Activated naive CD8-positive, alpha-beta T cell treated with anti-CD3 and anti-CD28 coated beads for 36 hours (primary cell): ENCODE data around the gene VPS39. TPM values are rescaled to one million over a fixed set of nuclear protein-coding genes. Genes with fewer than 3 reads are reported as not detected.

Experiments used
- DNase-seq: peaks from one replicate; pipeline ENCODE4 v3.0.0; 2021
- H3K27ac Mint-ChIP-seq: one replicate; pipeline ENCODE4 v1.8.0; 2022; ENCODE audit warnings: mild to moderate bottlenecking, moderate library complexity, mixed read lengths
- H3K27me3 Mint-ChIP-seq: one replicate; pipeline ENCODE4 v1.8.0; 2022; ENCODE audit warnings: mild to moderate bottlenecking, mixed read lengths
- H3K36me3 Mint-ChIP-seq: one replicate; pipeline ENCODE4 v1.8.0; 2021; ENCODE audit warnings: mild to moderate bottlenecking, mixed read lengths
- H3K4me1 Mint-ChIP-seq: one replicate; pipeline ENCODE4 v1.8.0; 2021; ENCODE audit warnings: mixed read lengths
- H3K4me3 Mint-ChIP-seq: one replicate; pipeline ENCODE4 v1.8.0; 2022; ENCODE audit warnings: mild to moderate bottlenecking, moderate library complexity, mixed read lengths
- H3K9me3 Mint-ChIP-seq: one replicate; pipeline ENCODE4 v1.8.0; 2022; ENCODE audit warnings: mixed read lengths
- total RNA-seq, 2 experiments: library from RNA; stranded (reverse); gene quantifications; one replicate each; pipeline ENCODE4 v1.2.3, GENCODE V29; 2021

VPS39 gene
- total RNA-seq, 2 experiments from 2014 or later = 43.3 to 44.2 TPM

DNA sequence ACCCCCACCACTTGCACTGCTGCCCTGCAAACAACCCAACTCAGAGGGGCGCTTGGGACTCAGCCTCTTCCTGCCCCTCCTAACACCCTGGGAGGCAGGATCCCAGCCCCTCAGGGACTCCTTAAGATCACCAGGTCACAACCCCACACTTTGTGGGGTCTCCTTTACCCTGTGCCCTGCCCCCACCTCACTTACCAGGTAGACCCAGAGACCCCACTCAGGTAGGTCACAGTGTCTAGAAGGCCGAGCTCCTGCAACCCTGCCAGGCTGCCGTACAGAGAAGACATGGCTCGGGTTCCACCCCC lies 60.7 kb downstream of the VPS39 start:
- Mint-ChIP-seq H3K4me3 (no peak overlapping the region), H3K36me3 (no peaks in the 10 kb centered on the region), H3K27me3 (no peaks in the 10 kb centered on the region), H3K9me3 (no peaks in the 10 kb centered on the region), H3K4me1 (no peaks in the 10 kb centered on the region), H3K27ac (no peak overlapping the region)
- DNase-seq = no peak

GRCh38 chr15:42146551-42147430 lies 61.3 kb downstream of the VPS39 start:
- Mint-ChIP-seq H3K36me3 (no peaks in the 10 kb centered on the region), H3K27me3 (no peaks in the 10 kb centered on the region), H3K4me1 (no peaks in the 10 kb centered on the region), H3K4me3 (no peak overlapping the region), H3K27ac (no peak overlapping the region), H3K9me3 (no peaks in the 10 kb centered on the region)
- no peak for DNase-seq

GRCh38 chr15:42145546-42146455 lies 62.3 kb downstream of the VPS39 start:
- no peak overlapping the region for H3K4me3 Mint-ChIP-seq
- no peaks in the 10 kb centered on the region for H3K36me3 Mint-ChIP-seq
- no peak overlapping the region for H3K27ac Mint-ChIP-seq
- H3K9me3 Mint-ChIP-seq = no peaks in the 10 kb centered on the region
- DNase-seq = no peak
- no peaks in the 10 kb centered on the region for H3K27me3 Mint-ChIP-seq
- no peaks in the 10 kb centered on the region for H3K4me1 Mint-ChIP-seq

- Mint-ChIP-seq H3K27ac (no peak overlapping the region), H3K4me1 (no peaks in the 10 kb centered on the region), H3K36me3 (no peaks in the 10 kb centered on the region), H3K27me3 (no peaks in the 10 kb centered on the region), H3K9me3 (no peaks in the 10 kb centered on the region), H3K4me3 (no peak overlapping the region)
- no peak for DNase-seq
These were observed 63.2 kb downstream of the VPS39 start for GRCh38 chr15:42144841-42145375.

DNA sequence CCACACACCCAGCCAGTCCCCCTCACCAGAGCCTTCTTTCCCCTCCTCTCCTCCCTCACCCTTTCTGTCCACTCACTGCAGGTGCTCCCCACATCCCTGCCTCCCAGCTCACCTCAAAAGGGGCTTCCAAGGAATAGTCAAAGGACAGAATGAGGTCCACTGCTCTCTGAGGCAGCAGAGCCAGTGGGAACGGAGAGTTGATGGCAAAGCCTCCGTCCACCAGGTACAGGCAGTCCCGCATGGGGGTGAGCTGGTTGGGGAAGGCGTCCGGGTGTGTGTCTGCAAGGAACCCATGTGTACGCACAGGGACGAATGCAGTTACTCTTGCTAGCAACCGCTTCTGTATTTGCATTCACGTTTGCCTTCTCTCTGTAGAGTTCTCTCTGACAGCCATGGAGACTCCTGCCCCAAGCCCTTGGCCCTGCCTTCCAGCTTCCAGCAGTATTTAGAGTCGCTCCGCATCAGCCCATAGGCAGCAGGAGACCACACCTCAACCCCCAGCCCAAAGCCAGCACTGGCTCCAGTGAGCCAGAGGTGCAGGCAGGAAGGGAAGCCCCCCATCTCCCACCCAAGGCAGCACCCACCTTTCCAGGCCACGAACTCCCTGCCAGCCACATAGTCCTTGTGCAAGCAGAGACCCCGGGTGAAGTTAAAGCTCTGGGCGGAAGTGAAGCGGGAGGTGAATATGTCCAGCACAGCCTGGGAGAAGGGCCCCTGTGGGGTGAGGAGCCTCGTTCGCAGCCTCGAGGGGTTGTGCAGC lies 64.1 kb downstream of the VPS39 start:
- no peak overlapping the region for H3K27ac Mint-ChIP-seq
- H3K4me3 Mint-ChIP-seq = no peak overlapping the region
- DNase-seq = no peak
- no peaks in the 10 kb centered on the region for H3K36me3 Mint-ChIP-seq
- H3K27me3 Mint-ChIP-seq = no peaks in the 10 kb centered on the region
- H3K9me3 Mint-ChIP-seq = no peaks in the 10 kb centered on the region
- no peaks in the 10 kb centered on the region for H3K4me1 Mint-ChIP-seq

GRCh38 chr15:42143356-42143755 lies 64.7 kb downstream of the VPS39 start:
- no peaks in the 10 kb centered on the region for H3K36me3 Mint-ChIP-seq
- H3K27me3 Mint-ChIP-seq = no peaks in the 10 kb centered on the region
- no peak overlapping the region for H3K27ac Mint-ChIP-seq
- no peaks in the 10 kb centered on the region for H3K4me1 Mint-ChIP-seq
- no peak overlapping the region for H3K4me3 Mint-ChIP-seq
- no peak for DNase-seq
- no peaks in the 10 kb centered on the region for H3K9me3 Mint-ChIP-seq

DNA sequence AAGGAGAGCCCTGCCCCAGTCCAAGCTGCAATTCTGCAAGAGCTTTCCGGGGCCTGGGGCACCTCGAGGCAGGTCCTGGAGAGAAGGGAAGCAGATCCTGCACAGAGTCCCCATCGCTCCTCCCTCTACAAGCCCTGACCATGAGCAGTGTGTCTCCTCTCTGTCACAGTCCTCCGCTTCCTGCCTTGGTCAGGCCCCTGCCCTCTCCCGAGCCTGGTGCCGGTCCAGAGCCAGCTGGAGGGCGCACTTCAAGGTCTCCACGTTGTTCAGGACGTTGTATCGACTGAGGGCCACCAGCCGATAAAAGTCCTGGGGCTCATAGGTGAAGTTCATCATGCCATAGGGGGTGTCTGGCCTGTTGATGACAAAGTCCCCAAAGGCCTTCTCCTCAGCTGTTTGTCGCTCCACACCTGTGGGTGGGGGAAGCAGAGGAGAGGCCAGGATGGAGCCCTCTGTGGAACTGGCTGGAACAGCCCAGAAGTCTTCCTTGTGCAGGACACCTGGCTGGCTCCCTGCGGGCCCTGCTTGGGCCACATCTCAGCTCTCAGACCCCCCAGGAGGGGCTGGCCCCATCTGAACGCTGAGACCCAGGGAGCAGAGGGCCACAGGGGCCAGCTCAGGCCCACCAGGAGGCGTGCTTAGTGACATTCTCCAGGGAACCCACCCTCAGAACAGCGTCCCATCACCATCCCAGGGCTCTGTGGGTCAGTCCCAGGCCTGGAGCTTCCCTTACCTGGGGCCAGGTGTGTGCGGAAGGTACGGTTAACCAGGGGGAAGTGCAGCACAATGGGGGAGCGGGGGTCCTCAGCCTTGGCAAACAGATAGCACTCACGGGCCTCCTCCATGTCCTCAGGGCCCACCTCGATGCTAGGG lies 66.1 kb downstream of the VPS39 start:
- Mint-ChIP-seq H3K27ac (no peak overlapping the region), H3K27me3 (no peaks in the 10 kb centered on the region), H3K4me3 (no peak overlapping the region), H3K4me1 (peaks cover 2% of the 10 kb centered on the region), H3K36me3 (no peaks in the 10 kb centered on the region), H3K9me3 (no peaks in the 10 kb centered on the region)
- DNase-seq = no peak

DNA sequence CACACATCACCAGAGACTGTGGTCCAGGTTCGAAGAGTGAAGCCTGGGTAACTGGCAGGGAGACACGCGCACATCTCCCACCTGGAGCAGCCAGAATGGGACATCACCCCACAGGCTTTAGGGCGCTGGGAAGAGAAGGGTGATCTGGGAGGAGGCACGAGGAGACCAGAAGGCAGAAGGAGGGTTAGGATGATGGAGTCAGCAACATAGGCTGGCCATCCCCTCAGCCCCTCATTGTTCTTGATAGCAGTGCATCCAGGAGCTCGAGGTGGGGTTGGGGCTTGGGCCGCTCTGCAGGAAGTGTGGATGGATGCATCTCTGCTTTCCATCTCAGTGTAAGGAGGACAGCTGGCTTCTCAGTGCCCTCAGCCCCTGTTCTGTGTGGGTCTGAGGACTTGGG lies 66.9 kb downstream of the VPS39 start:
- no peaks in the 10 kb centered on the region for H3K9me3 Mint-ChIP-seq
- no peaks in the 10 kb centered on the region for H3K27me3 Mint-ChIP-seq
- H3K36me3 Mint-ChIP-seq = no peaks in the 10 kb centered on the region
- H3K27ac Mint-ChIP-seq = no peak overlapping the region
- no peak for DNase-seq
- H3K4me1 Mint-ChIP-seq = peaks cover 2% of the 10 kb centered on the region
- H3K4me3 Mint-ChIP-seq = no peak overlapping the region

DNA sequence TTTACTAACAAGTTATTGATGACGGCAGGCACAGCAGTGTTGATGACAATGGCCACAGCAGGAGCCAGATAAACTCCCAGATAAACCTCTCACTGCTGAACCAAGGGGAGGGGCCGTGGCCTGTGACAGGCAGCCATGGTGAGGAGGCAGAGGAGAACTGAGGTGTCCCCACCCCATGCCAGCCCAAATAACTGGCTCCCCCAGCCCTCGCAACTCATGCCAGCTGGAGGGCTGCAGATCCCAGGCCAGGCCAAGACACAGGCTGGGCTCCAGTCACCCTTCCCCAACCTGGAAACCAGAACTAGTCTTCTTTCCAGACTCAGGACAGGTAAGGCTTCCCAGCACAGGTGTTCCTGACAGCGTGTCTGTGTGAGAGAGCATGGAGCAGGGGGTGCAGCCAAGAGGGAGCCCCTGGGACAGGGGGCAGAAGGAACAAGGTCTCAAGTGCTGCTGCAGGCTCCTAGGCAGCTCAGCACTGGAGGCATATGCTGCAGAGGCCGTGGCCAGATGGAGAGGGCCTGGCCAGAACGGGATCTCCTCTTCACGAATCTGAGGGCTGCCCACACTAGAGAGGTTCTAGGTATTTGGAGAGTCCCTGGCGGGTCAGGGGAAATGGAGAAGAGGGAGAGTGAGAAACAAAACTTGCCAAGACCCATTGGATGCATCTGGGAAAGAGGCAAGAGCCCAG lies 67.6 kb downstream of the VPS39 start:
- H3K9me3 Mint-ChIP-seq = no peaks in the 10 kb centered on the region
- no peak overlapping the region for H3K27ac Mint-ChIP-seq
- no peaks in the 10 kb centered on the region for H3K27me3 Mint-ChIP-seq
- H3K4me3 Mint-ChIP-seq = no peak overlapping the region
- no peak for DNase-seq
- peaks cover 2% of the 10 kb centered on the region for H3K4me1 Mint-ChIP-seq
- no peaks in the 10 kb centered on the region for H3K36me3 Mint-ChIP-seq

GRCh38 chr15:42139596-42139995 lies 68.5 kb downstream of the VPS39 start:
- no peak overlapping the region for H3K27ac Mint-ChIP-seq
- H3K4me3 Mint-ChIP-seq = no peak overlapping the region
- H3K9me3 Mint-ChIP-seq = no peaks in the 10 kb centered on the region
- peaks cover 2% of the 10 kb centered on the region for H3K4me1 Mint-ChIP-seq
- no peaks in the 10 kb centered on the region for H3K36me3 Mint-ChIP-seq
- H3K27me3 Mint-ChIP-seq = no peaks in the 10 kb centered on the region
- DNase-seq = no peak

DNA sequence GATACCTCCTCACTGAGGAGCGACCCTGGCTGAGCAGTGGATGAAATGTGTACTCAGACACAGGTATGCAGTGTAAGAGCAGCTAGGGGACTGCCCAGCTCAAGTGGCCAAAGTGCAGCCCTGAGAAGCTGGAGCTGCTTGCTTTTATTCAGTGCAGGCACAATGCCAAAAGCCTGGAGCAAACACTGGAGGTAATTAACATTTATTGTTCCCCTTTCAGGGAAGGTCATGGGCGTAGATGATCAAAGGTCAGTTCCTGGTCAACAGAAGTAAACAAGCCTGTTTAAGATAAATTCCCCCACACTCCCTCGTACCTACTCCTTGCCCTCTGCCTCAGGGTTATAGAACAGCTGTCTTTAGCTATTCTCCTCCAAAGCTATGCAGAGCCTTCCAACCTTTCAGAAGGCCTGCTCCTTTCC lies 69.1 kb downstream of the VPS39 start:
- Mint-ChIP-seq H3K4me3 (no peak overlapping the region), H3K27ac (no peak overlapping the region)

GRCh38 chr15:42138411-42138810 lies 69.7 kb downstream of the VPS39 start:
- Mint-ChIP-seq H3K4me1 (peaks cover 2% of the 10 kb centered on the region), H3K9me3 (no peaks in the 10 kb centered on the region), H3K36me3 (no peaks in the 10 kb centered on the region), H3K27me3 (no peaks in the 10 kb centered on the region), H3K4me3 (no peak overlapping the region), H3K27ac (no peak overlapping the region)
- no peak for DNase-seq

More for the DNA sequence above, 69.1 kb downstream of the VPS39 start:
- Mint-ChIP-seq H3K4me1 (peaks cover 2% of the 10 kb centered on the region), H3K36me3 (no peaks in the 10 kb centered on the region), H3K9me3 (no peaks in the 10 kb centered on the region), H3K27me3 (no peaks in the 10 kb centered on the region)
- DNase-seq = no peak

DNA sequence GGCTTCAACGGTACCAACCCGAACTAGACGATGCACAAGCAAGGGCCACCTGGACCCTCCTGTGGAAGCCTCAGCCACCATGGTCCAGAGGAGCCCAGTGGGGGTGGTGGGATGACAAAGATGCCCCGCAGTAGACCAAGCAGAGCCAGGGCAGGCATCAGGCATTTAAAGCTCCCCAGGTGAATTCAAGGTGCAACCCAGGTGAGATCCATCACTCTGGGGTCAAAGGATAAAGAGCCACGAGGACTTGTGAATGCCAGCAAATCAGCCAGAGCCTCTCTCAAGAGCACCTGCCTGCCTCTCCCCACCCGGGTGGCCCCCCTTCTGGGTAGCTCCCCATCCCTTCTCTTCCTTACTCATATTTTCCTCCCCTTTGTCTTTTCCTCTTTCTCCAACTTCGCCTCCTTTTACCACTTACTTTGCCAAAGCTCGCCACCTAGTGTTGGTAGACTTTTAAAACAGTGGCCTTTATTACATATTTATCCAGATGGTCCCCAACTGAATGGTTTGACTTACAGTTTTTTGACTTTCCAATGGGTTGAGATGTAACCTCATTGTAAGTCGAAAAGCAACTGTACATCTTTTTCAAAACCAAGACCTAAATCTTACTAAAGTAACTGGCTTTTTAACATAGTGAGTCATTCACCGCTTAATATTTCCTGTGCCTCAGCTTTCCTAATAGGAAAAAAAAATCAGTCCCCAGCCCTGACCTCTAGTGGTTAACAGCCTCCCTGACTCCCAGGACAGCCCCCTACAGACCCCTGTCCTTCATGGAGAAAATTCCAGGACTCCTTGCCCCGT lies 70.4 kb downstream of the VPS39 start:
- H3K4me3 Mint-ChIP-seq = no peak overlapping the region

More for the DNA sequence above, 70.4 kb downstream of the VPS39 start:
- no peak overlapping the region for H3K27ac Mint-ChIP-seq
- H3K9me3 Mint-ChIP-seq = no peaks in the 10 kb centered on the region
- no peak for DNase-seq
- H3K36me3 Mint-ChIP-seq = no peaks in the 10 kb centered on the region
- H3K4me1 Mint-ChIP-seq = peaks cover 2% of the 10 kb centered on the region
- H3K27me3 Mint-ChIP-seq = no peaks in the 10 kb centered on the region
